ENCODE measurements around the gene R3HDM2. TPM values are rescaled to one million over a fixed set of nuclear protein-coding genes. Genes with fewer than 3 reads are reported as not detected.
"Not testable (repeated sequence)": the region's sequence is repeated elsewhere in the genome, so short reads cannot be mapped to it uniquely, and the experiment has no call there.

Gene R3HDM2
- total and polyA plus RNA-seq, 2 donors (not counting 1 experiment from before 2014, with no cell fraction given): 104 to 129 TPM

- CTCF ChIA-PET: interaction anchor here (0.7 to 1.2 kb wide), 2 partner anchors 9 to 137 kb away, joined by 3 read pairs; no protein-coding TSS in a partner anchor
- no peaks in the 10 kb centered on the region for H3K9me3 Mint-ChIP-seq (ENCODE audit: insufficient read depth)
These were observed 115.2 kb downstream of the R3HDM2 start for GRCh38 chr12:57315681-57316080.

GRCh38 chr12:57312287-57312686 is 118.6 kb downstream of the R3HDM2 start:
- H3K4me1 ChIP-seq (ENCODE audit: control insufficient read depth in 2 of 2, insufficient read depth in 2 of 2, low read length in 2 of 2); intact Hi-C loops (cut with micrococcal nuclease); ATAC-seq (ENCODE audit: low read depth); H3K27me3 Mint-ChIP-seq; H4K20me1 ChIP-seq (ENCODE audit: control insufficient read depth, insufficient read depth, low read length, poor library complexity, severe bottlenecking); H3K9me3 ChIP-seq (ENCODE audit: control extremely low read depth in 1 of 3, control insufficient read depth in 2 of 3, insufficient read depth in 1 of 3, low read length in 2 of 3); H3K4me3 Mint-ChIP-seq; H2AFZ ChIP-seq (ENCODE audit: insufficient read depth, low read depth, low read length, poor library complexity, severe bottlenecking); H3K27me3 ChIP-seq (replicated peaks in 1 of 4; ENCODE audit: control extremely low read depth in 1 of 4, control insufficient read depth in 3 of 4, insufficient read depth in 4 of 4, low read length in 3 of 4); DNase-seq; H3K4me2 ChIP-seq (replicated peaks; ENCODE audit: low read depth, low read length, poor library complexity, severe bottlenecking); H3K4me3 ChIP-seq (ENCODE audit: control extremely low read depth in 1 of 5, extremely low read depth in 1 of 5, insufficient read depth in 1 of 5, low read depth in 2 of 5, low read length in 4 of 5); H3K27ac ChIP-seq (ENCODE audit: low read length in 2 of 2); H3K9me3 Mint-ChIP-seq (ENCODE audit: insufficient read depth); POLR2A ChIA-PET; H3K9ac ChIP-seq (ENCODE audit: low read length); H3K4me1 Mint-ChIP-seq; H3K79me2 ChIP-seq (ENCODE audit: control insufficient read depth, insufficient read depth, low read length): not testable (repeated sequence)
- H3K27ac Mint-ChIP-seq: peak overlapping the region; percentile 16
- H3K36me3 ChIP-seq (replicated peaks in 1 of 2; ENCODE audit: control extremely low read depth in 1 of 2, control insufficient read depth in 1 of 2, extremely low read depth in 1 of 2, insufficient read depth in 2 of 2, low read length in 1 of 2): peaks cover 8 to 12% of the 10 kb centered on the region in 2 experiments
- CTCF ChIA-PET: interaction anchor here (7.9 kb wide), 1 partner anchor 142 kb away, joined by 89 read pairs; the partner anchor contains the start of gene INHBE
- WGBS (ENCODE audit: insufficient coverage): 100% methylated on average over 4 of the region's 5 CpGs

More at GRCh38 chr12:57315681-57316080, 115.2 kb downstream of the R3HDM2 start:
- Histone ChIP-seq H3K9me3 (ENCODE audit: control extremely low read depth in 1 of 3, control insufficient read depth in 2 of 3, insufficient read depth in 1 of 3, low read length in 2 of 3) (no peaks in the 10 kb centered on the region), H3K4me3 (ENCODE audit: control extremely low read depth in 1 of 5, extremely low read depth in 1 of 5, insufficient read depth in 1 of 5, low read depth in 2 of 5, low read length in 4 of 5) (no peak overlapping the region), H3K4me1 (ENCODE audit: control insufficient read depth in 2 of 2, insufficient read depth in 2 of 2, low read length in 2 of 2) (no peaks in the 10 kb centered on the region), H4K20me1 (ENCODE audit: control insufficient read depth, insufficient read depth, low read length, poor library complexity, severe bottlenecking) (no peaks in the 10 kb centered on the region), H3K4me2 (replicated peaks; ENCODE audit: low read depth, low read length, poor library complexity, severe bottlenecking) (no peak overlapping the region), H3K79me2 (ENCODE audit: control insufficient read depth, insufficient read depth, low read length) (peaks cover 19% of the 10 kb centered on the region), H2AFZ (ENCODE audit: insufficient read depth, low read depth, low read length, poor library complexity, severe bottlenecking) (no peak overlapping the region), H3K27me3 (replicated peaks in 1 of 4; ENCODE audit: control extremely low read depth in 1 of 4, control insufficient read depth in 3 of 4, insufficient read depth in 4 of 4, low read length in 3 of 4) (no peaks in the 10 kb centered on the region), H3K9ac (ENCODE audit: low read length) (no peak overlapping the region), H3K36me3 (replicated peaks in 1 of 2; ENCODE audit: control extremely low read depth in 1 of 2, control insufficient read depth in 1 of 2, extremely low read depth in 1 of 2, insufficient read depth in 2 of 2, low read length in 1 of 2) (peaks cover 0 to 7% of the 10 kb centered on the region in 2 experiments), H3K27ac (ENCODE audit: low read length in 2 of 2) (no peak overlapping the region)
- intact Hi-C loops (cut with micrococcal nuclease): no loop called here
- no peaks in the 10 kb centered on the region for H3K4me1 Mint-ChIP-seq
- H3K27ac Mint-ChIP-seq: peak overlapping the region; percentile 34
- POLR2A ChIA-PET: no interaction called here
- TF ChIP-seq CTCF (IDR thresholded peaks at IDR 0.05) (no peak), EZH2 (IDR thresholded peaks at IDR 0.05; ENCODE audit: borderline replicate concordance, insufficient read depth, low read depth, low read length, poor library complexity, severe bottlenecking) (no peak)
- WGBS (ENCODE audit: insufficient coverage): 94% methylated on average over 6 of the region's 7 CpGs
- no peak for DNase-seq
- no peak overlapping the region for H3K4me3 Mint-ChIP-seq
- no peak for ATAC-seq (ENCODE audit: low read depth)
- H3K27me3 Mint-ChIP-seq: no peaks in the 10 kb centered on the region

Data from B cell (primary cell).